Activated naive CD4-positive, alpha-beta T cell treated with anti-CD3 and anti-CD28 coated beads, Interleukin-2, amount 50 U/mL, for 72 hours (primary cell): Measurements from ENCODE around the gene TACR2. TPM values are rescaled to one million over a fixed set of nuclear protein-coding genes. Genes with fewer than 3 reads are reported as not detected.

Source experiments
- ATAC-seq, 2 donors: fragments of 150-1000 bp; cut with Tn5 transposase; 2 replicates each; pipeline ENCODE4 v1.10.0; 2021; ENCODE audit warnings: mild to moderate bottlenecking in 2 of 2, moderate library complexity in 2 of 2
- DNase-seq, 2 donors: peaks; one replicate each; pipeline ENCODE4 v3.0.0; 2021 to 2022; ENCODE audit warnings: low spot score in 2 of 2
- H3K27ac Mint-ChIP-seq, 2 donors: one replicate each; pipeline ENCODE4 v1.8.0; 2022; ENCODE audit warnings: mild to moderate bottlenecking in 2 of 2, mixed read lengths in 2 of 2
- H3K36me3 Mint-ChIP-seq, 2 donors: one replicate each; pipeline ENCODE4 v1.8.0; 2022; ENCODE audit warnings: mixed read lengths in 2 of 2
- H3K9me3 Mint-ChIP-seq, 2 donors: one replicate each; pipeline ENCODE4 v1.8.0; 2022; ENCODE audit warnings: mixed read lengths in 2 of 2
- total RNA-seq, 2 donors: library from RNA; stranded (reverse); gene quantifications; one replicate each; pipeline ENCODE4 v1.2.3, GENCODE V29; 2022

The TACR2 gene
- total RNA-seq: under 1 TPM in 1 of 2 donors, not detected in 1; 0.16 TPM

DNA sequence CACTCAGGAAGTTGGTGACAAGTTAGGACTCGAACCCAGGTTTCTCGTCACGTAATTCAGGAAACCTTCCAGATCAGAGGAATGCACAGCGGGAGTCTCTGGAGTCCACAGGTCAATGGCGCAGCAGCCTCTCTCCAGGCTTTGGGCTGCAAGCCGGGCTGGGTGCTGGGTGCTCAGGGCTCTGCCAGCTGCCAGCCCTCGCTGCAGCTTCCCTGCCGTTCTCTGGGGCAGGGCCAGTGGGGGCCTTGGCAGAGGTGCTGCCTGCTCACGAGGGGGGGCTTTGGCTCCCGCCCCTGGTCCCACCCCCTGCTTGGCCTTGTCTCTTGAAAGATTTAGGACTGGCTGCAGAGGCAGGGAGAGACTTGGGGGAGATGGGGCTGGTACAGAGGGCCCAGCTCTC is at the start of gene TACR2:
TSS of gene TACR2 (minus strand) at position 224 of the 400 bp plus-strand sequence. CDS start 595 bp downstream, outside the sequence.
- Mint-ChIP-seq H3K36me3 (no peaks in the 10 kb centered on the region), H3K9me3 (no peaks in the 10 kb centered on the region), H3K27ac (peak within 1 kb of the TSS in 1 of 2 donors; percentile 67)
- DNase-seq (no peak), ATAC-seq (no peak)

DNA sequence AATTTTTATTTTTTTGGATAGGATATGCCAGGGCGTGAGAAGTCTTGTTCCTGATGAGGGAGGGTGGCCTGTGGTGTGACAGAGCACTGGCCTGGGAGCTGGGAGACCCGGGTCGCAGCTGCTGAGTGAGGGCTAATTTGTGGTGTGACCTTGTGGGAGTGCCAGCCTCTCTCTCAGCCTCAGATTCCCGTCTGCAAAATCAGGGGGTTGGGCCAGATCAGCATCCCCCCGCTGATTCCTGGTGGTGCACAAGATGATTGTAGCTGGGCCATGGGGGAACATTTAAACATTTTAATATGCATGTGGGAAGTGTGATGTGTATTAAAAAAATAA is 49.4 kb upstream of the TACR2 start:
- Mint-ChIP-seq H3K9me3 (no peaks in the 10 kb centered on the region), H3K27ac (peak overlapping the region in 1 of 2 donors; percentile 70), H3K36me3 (no peaks in the 10 kb centered on the region)
- no peak for ATAC-seq
- no peak for DNase-seq

DNA sequence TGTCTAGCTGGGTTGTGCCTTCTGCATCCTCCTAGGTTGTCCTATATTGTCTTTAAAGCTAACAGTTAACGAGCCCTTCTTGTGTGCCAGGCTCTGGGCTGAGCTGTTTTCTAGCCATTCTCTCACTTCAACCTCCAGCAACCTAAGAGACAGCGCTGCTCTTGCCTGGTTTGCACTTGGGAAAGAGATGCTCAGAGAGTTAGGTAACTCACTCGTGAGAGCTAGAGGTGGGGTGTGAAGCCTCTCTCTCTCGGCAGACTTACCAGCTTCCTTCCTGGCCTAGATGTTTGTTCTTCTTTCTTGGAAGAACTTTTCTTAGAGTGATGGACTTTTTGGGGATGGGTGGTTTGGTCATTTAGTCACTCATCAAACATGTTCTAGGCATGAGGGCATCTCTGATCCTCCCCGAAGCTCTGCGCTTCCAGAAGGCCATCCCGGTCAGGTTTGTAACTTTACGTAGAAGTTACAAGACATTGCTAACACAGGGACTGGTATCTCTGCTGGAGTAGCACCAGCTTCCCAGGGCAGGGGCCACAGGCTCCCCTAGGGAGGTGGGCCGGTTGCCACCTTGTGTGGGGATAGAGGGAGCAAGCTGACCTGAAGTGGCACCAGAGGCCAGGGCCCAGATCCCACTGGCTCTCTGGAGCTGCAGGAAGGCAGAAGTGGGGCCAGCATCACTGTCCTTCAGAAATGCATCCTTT is 48.9 kb upstream of the TACR2 start:
- Mint-ChIP-seq H3K36me3 (no peaks in the 10 kb centered on the region), H3K9me3 (no peaks in the 10 kb centered on the region), H3K27ac (peak overlapping the region; percentile 50 to 70)
- no peak for DNase-seq
- no peak for ATAC-seq

DNA sequence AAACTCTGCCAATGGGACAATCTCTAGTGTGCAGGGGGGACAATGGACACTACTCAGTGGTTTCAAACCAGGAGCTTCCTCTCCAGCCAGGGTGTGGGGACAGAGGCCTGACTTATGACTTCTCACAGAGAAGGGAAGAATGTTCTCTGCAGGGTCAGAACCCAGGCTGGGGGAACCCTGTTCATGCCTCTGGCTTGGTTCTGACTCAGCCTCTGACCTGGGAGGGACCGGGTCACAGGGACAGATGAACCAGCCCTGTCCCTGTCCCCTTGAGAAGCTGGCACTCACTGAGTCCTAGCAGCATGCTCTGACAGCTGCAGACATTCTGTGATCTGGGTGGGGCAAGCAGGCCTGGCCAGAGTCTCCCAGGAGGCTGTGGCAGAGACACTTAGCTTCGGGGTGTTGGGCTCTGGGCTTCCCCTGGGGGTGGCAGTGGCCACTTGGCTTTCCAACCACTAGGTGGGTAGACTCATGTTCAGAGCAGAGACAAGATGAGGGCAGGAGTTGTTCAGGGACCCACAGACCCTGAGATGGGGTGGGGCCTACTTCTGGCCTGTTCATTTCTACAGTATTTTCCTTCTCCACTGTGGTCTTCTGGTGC is 48.2 kb upstream of the TACR2 start:
- no peaks in the 10 kb centered on the region for H3K36me3 Mint-ChIP-seq
- no peaks in the 10 kb centered on the region for H3K9me3 Mint-ChIP-seq
- DNase-seq (no peak), ATAC-seq (peak; percentile 50 to 72)
- peak overlapping the region; percentile 50 to 70 for H3K27ac Mint-ChIP-seq

DNA sequence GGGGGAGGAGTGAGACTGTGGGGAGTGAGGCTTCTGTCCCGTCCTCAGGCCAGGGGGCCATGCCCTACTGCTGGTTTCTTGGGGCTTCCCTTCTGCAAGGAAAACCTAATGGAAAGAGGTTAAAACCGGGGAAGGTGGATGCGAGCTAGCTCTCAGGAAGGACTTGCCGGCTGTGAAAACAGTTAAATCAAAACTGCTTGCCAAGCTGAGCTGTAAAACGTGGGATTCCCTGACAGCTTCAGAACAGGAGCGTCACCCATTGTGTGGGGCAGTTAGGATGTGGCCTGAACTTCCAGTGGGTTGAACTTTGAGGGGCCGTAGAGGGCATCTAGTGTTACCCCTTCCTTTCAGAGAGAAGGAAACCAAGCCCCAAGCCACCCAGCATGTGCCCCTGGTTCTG is 47.7 kb upstream of the TACR2 start:
- no peak overlapping the region for H3K27ac Mint-ChIP-seq
- ATAC-seq (no peak), DNase-seq (no peak)
- H3K36me3 Mint-ChIP-seq: no peaks in the 10 kb centered on the region
- H3K9me3 Mint-ChIP-seq: no peaks in the 10 kb centered on the region

DNA sequence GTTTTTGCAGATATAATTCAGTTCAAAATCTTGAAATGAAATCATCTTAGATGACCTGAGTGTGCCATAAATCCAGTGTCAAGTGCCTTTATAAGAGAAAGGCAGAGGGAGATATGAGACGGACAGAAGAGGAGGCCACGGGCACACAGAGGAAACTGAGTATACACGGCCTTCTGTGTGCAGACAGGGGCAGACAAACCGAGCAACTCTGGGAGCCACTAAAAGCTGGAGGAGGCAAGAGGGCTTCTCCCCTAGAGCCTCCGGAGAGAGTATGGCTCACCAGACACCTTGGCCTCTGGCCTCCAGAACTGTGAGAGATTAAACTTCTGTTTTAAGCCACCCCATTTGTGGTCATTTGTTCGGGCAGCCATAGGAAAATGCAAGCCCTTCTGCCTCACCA is 47.2 kb upstream of the TACR2 start:
- Mint-ChIP-seq H3K36me3 (no peaks in the 10 kb centered on the region), H3K9me3 (no peaks in the 10 kb centered on the region), H3K27ac (no peak overlapping the region)
- ATAC-seq (no peak), DNase-seq (no peak)

DNA sequence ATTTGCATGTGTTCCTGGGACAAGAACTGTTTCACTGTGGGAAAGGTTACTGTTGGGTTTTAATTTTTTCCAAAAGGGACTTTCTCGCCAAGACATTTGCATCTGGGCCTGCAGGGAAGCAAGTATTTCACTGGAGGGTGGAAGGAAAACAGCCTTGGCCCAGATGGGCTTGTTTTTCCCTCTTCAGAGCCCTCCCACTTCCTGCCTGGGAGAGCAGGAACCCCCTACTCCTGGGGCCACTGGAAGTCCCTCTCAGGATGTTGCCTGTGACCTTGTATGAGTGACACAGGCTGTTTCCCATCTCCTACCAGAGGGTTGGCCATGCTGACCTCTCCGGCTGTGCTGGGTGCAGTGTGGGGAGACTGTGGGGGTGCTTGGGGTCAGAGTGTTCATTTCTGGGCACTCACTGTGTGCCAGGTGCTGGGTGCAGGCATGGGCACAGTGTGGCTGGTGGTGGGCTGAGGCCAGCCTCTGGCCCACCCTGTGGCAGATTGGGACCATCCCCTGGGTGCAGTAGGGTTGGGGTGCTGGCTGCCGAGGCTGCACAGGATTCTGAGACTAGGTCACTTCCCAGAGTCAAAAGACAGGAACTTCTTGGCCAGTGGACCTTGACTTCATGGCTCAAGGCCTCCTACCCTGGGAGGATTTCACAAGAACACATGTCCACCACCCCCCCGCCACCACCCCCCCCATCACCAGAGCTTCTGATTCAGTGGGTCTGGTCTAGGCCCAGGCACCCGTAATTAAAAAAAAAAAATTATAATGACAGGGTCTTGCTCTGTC is 44.7 kb upstream of the TACR2 start:
- ATAC-seq (no peak), DNase-seq (no peak)
- Mint-ChIP-seq H3K27ac (peak overlapping the region in 1 of 2 donors; percentile 5), H3K36me3 (no peaks in the 10 kb centered on the region), H3K9me3 (no peaks in the 10 kb centered on the region)

DNA sequence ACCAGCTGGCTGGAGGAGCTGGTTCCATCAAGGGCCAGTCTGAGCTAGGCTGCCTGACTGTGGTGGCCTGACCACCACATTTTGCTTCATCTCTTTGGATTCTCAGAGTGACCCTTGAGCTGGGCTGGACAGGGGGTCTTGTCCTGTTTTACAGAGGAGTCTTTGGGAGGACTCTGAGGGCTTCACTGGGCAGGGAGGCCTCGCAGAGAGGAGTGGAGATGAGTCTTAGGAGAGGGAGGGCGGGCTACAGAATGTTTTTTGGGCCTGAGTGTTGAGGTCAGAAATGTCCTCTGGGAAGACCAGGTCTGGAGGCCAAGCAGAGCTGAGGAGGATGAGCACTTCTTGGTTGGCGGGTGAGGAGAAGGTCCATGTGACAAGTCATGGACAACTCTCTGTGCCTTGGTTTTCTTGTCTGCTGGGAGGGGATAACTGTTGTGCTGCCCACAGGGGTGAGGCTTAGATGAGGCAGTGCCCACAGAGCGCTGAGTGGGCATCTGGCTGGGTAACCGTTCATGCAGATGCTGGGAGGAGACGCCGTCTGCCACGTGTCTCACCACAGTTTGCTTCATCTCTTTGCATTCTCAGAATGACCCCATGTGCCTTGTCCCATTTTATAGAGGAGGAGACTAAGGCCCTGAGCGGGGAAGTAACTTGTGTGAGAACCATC is 44.0 kb upstream of the TACR2 start:
- Mint-ChIP-seq H3K27ac (peak overlapping the region in 1 of 2 donors; percentile 5), H3K36me3 (no peaks in the 10 kb centered on the region), H3K9me3 (no peaks in the 10 kb centered on the region)
- DNase-seq (no peak), ATAC-seq (no peak)

DNA sequence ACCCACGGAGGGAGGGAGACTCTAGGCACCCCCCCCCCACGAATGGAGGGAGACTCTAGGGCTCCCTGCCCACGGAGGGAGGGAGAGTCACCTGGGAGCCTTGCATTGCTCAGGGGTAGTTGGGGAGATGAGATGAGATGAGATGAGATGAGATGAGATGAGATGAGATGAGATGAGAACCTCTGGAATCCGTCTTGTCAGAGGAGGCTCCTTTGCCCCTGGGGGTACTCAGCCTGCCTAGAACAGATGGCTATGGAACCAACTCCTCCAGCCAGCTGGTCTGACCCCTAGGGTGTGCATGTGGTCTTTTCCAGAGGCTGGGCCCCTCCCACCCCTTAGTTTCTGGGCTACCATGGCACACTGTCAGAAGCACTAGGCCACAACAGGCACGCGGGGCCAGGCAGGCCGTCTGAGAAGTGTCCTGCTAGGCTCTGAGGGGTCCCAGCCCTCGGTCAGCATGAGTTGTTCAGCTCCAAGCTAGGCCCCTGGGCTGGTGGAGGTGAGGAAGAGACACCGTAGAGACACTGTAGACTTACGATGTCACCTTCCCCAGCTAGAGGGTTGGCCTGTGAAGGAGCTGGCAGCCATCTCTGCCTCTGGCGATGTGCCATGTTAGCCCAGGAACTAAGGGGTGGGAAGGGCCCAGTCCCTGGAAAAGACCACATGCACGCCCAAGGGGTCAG is 43.3 kb upstream of the TACR2 start:
- Mint-ChIP-seq H3K36me3 (no peaks in the 10 kb centered on the region), H3K27ac (peak overlapping the region in 1 of 2 donors; percentile 44), H3K9me3 (no peaks in the 10 kb centered on the region)
- no peak for DNase-seq
- ATAC-seq: no peak

DNA sequence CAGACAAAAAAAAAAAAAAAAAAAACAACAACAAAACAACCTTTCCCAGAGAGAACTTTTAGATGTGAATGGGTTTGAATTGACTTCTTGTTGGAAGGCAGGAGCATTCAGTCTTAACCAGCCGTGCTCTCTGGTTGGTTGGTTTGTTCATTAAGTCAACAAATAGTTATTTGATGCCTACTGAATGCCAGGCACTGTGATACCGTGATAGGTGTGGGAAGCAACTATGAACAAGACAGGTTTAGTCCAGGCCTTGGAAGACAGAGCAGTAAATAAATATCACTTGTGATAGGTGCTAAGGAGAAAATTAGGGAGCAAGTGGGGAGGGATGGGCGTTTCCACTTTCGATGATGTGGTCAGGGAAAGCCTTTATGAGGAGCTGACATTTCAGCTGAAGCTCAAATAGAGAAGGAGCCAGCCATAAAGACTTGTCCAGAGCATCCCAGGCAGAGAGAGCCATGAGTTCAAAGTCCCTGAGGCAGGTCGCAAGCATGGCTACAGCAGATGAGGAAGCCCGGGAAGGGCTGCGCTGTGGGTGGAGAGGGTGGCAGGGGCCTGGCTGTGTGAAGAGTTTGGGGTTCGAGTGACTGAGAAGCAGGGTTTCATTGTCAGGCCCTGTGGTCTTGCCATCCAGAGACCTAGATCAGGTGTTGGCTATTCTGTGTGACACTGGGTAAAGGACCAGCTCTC is 42.5 kb upstream of the TACR2 start:
- H3K27ac Mint-ChIP-seq: peak overlapping the region; percentile 3 to 44
- H3K9me3 Mint-ChIP-seq: no peaks in the 10 kb centered on the region
- DNase-seq (no peak), ATAC-seq (no peak)
- H3K36me3 Mint-ChIP-seq: no peaks in the 10 kb centered on the region

DNA sequence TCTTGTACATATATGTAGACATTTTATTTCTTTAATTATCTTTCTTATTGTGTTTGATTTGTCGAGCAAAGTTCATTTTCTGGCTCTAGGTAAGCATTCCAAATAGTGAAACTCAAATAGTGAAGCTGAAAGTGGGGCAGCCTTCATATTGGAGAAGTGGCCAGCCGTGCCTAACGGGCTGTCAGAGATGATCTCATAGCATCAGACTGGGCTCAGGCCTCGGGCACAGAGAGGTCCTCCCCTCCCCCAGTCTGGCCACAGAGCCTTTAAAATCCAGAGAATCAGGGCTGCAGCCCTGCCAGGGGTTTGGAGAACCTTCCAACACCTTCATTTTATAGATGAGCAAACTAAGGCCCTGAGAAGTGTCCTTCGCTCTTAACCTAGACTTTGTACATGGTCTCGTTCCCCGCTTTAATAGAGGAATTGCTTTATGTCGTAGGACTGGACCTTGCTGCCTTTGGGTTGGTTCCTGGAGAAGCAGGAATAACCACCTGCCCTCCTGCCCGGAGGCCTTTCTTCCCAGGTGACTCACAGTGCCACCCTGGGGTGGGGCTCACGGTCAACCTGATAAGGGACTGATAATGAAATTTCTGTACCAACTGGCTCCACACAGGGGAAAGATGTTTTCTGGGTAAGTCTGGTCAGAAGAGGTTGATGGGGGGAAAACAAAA is 41.8 kb upstream of the TACR2 start:
- H3K27ac Mint-ChIP-seq: no peak overlapping the region
- no peaks in the 10 kb centered on the region for H3K9me3 Mint-ChIP-seq
- H3K36me3 Mint-ChIP-seq: no peaks in the 10 kb centered on the region
- no peak for ATAC-seq
- DNase-seq: no peak

DNA sequence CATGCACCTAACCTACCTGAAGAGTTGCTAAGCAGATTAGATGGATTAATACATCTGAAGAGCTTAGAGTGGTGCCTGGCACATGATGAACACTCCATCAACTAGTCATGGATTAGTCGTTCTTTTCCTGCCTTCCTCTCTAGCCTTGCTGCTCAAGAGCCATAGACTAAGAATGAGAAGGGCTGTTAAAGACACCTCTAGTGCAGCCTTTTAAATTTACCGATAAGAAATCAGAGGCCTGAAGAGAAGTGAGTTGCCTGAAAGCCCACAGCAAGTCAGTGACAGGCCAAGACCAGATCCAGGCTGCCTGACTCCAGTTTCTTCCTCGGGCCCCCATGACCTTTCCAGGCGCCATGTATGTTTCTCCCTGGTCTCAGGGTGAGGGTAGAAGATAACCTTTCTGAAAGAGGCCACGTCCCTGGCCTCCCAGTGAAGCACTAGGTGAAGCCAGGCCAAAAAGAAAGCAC is 41.1 kb upstream of the TACR2 start:
- no peak for DNase-seq
- ATAC-seq: no peak
- no peaks in the 10 kb centered on the region for H3K36me3 Mint-ChIP-seq
- H3K9me3 Mint-ChIP-seq: no peaks in the 10 kb centered on the region
- H3K27ac Mint-ChIP-seq: no peak overlapping the region

DNA sequence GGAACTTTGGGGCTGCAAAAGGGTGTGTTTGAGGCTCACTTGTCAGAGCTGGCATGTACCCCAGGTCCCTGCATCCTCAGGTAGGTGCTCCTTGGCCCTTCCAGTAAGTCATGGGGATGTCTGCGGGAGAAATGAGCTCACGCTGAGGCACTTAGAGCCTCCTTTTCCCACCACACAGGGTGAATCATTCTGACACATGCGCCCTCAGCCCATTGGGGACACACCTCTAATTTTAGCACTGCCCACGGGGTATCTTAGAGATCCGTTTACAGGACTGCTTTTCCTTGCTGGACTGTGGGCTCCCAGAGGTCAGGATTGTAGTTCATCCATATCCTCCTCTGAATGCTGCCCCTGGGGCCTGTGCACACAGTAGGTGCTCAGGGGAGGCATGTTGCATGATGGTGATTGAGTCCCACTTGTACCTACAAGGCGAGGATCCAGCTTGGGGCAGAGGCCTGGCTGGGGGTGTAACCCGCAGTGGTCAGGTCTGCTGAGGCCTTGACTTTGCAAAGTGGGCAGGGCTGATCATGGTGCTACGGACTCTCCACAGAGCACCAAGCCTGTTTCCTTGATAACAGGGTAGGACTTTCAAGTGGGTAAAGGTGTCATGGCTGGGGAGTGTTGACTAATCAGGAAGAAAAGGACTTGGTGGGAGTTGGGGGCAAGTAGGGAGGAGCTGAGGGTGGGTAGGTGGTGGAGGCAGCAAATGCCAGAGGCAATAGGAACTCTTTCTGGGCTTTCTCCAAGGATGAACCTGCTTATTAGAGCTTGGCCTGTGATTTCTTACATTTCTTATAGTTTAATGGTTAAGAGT is 40.4 kb upstream of the TACR2 start:
- DNase-seq (no peak), ATAC-seq (peak; percentile 54 to 64)
- H3K36me3 Mint-ChIP-seq: no peaks in the 10 kb centered on the region

DNA sequence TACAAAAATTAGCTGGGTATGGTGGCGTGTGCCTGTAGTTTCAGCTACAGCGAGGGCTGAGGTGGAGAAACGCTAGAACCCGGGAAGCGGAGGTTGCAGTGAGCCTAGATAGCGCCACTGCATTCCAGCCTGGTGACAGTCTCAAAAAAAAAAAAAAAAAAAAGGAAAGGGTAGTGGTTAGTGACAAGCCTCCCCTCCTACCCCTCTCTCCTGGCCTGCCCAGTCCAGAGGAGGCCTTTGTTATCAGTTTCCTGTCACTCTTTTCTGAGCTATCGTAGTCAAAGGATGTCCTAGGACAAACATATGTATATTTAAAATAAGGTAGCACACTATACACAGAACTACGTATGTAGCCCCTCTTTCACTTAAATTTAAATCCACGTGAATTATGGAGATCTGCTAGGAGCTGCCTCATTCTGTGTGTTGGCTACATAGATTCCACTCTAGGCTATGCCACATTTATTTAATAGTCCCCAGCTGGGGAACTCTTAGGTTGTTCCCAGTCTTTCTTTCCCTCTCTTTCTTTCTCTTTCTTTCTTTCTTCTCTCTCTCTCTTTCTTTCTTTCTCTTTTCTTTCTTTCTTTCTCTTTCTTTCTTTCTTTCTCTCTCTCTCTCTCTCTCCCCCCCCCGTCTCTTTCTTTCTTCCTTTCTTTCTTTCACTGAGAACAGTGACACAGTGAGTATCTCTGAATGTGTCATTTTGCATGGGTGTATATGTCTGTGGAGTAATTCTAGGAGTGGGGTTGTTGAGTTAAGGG is 38.5 kb upstream of the TACR2 start:
- Mint-ChIP-seq H3K9me3 (no peaks in the 10 kb centered on the region), H3K36me3 (no peaks in the 10 kb centered on the region), H3K27ac (no peak overlapping the region)
- no peak for ATAC-seq
- no peak for DNase-seq

More for the DNA sequence above, 40.4 kb upstream of the TACR2 start:
- H3K27ac Mint-ChIP-seq: no peak overlapping the region
- H3K9me3 Mint-ChIP-seq: no peaks in the 10 kb centered on the region
